Endothelial cell of umbilical vein (primary cell): ENCODE measurements around the gene NR3C1. TPM values are rescaled to one million over a fixed set of nuclear protein-coding genes. Genes with fewer than 3 reads are reported as not detected.

Experiments used
- BruUV-seq: library from RNA; stranded (reverse); fragments of 400-500 nt; replicated peaks from 2 replicates; lab custom pipeline; 2021; lab: Mats Ljungman, UMichigan
- CTCF ChIA-PET: fragments of 300-600, 350-600 bp; sonication (Branson Sonifier 250); formaldehyde crosslinking; loops from one replicate; lab custom pipeline; 2021; ENCODE audit warnings: antibody characterized with exemption, inconsistent platforms; lab: Charles Lee
- POLR2A ChIA-PET: fragments of 300-600, 350-600 bp; sonication (Branson Sonifier 250); formaldehyde crosslinking; loops from one replicate; lab custom pipeline; 2021; ENCODE audit warnings: antibody characterized with exemption, inconsistent platforms; lab: Charles Lee
- DNase-seq: peaks from one replicate; pipeline ENCODE4 v3.0.0-alpha.2; 2011; ENCODE audit warnings: low read depth, low spot score
- FAIRE-seq: peaks from 2 replicates; lab custom pipeline; 2011; peaks lifted over from hg19 to GRCh38; lab: Jason Lieb, UNC
- H2AFZ ChIP-seq: 2 replicates; pipeline ENCODE4 v1.6.0; 2012; ENCODE audit warnings: low read depth, low read length, control low read depth, inconsistent platforms
- H3K27ac ChIP-seq: 2 replicates; pipeline ENCODE4 v1.5.1; 2011; ENCODE audit warnings: low read depth, mild to moderate bottlenecking, control low read depth, low read length, moderate library complexity; ENCODE audit not compliant: insufficient read depth
- H3K27me3 ChIP-seq, 2 experiments: 2 replicates each; pipeline versions ENCODE4 v1.6.0 to v1.6.1; 2011; ENCODE audit warnings: low read length in 2 of 2, mixed read lengths in 1 of 2; ENCODE audit not compliant: control insufficient read depth in 2 of 2, insufficient read depth in 2 of 2
- H3K36me3 ChIP-seq, 2 experiments: 2 replicates in 1 of 2; 3 replicates in 1 of 2; pipeline ENCODE4 v1.5.1; 2011; ENCODE audit warnings: low read length in 2 of 2, mild to moderate bottlenecking in 1 of 2, moderate library complexity in 1 of 2; ENCODE audit not compliant: control insufficient read depth in 2 of 2, insufficient read depth in 2 of 2; ENCODE audit errors: extremely low read depth in 1 of 2
- H3K4me1 ChIP-seq: 3 replicates; pipeline ENCODE4 v1.5.1; 2011; ENCODE audit warnings: mild to moderate bottlenecking, low read length; ENCODE audit not compliant: control insufficient read depth, insufficient read depth; ENCODE audit errors: extremely low read depth
- H3K4me2 ChIP-seq: 2 replicates; pipeline ENCODE4 v1.6.1; 2011; ENCODE audit warnings: low read length, control low read depth, mixed read lengths; ENCODE audit not compliant: insufficient read depth
- H3K4me3 ChIP-seq, 3 experiments: fragments of 200-600 bp in 1 of 3; sonication (generic), shearing (Covaris generic) in 1 of 3; replicated peaks in 1 of 3; 2 replicates each; pipeline ENCODE4 v1.5.1; 2011 to 2016; ENCODE audit warnings: control low read depth in 3 of 3, low read length in 3 of 3, mild to moderate bottlenecking in 2 of 3, inconsistent platforms in 1 of 3, low read depth in 1 of 3, moderate library complexity in 1 of 3; ENCODE audit not compliant: insufficient read depth in 1 of 3
- H3K79me2 ChIP-seq: 2 replicates; pipeline ENCODE4 v1.6.0; 2012; ENCODE audit warnings: low read length, inconsistent platforms; ENCODE audit not compliant: control insufficient read depth, insufficient read depth
- H3K9ac ChIP-seq: replicated peaks from 2 replicates; pipeline ENCODE3; 2011; ENCODE audit warnings: low read length, control low read depth; ENCODE audit not compliant: insufficient read depth; ENCODE audit errors: extremely low read depth
- H3K9me1 ChIP-seq: replicated peaks from 3 replicates; pipeline ENCODE4 v1.6.0; 2011; ENCODE audit warnings: mild to moderate bottlenecking, low read length; ENCODE audit not compliant: control insufficient read depth, insufficient read depth; ENCODE audit errors: extremely low read depth
- H3K9me3 ChIP-seq: replicated peaks from 2 replicates; pipeline ENCODE4 v1.5.1; 2012; ENCODE audit warnings: low read length, inconsistent platforms; ENCODE audit not compliant: control insufficient read depth, insufficient read depth
- H4K20me1 ChIP-seq: replicated peaks from 2 replicates; pipeline ENCODE3; 2011; ENCODE audit warnings: mild to moderate bottlenecking, low read length; ENCODE audit not compliant: control insufficient read depth, insufficient read depth; ENCODE audit errors: extremely low read depth
- CTCF ChIP-seq, 2 donors: IDR thresholded peaks; 1 replicate in 1 of 2; 2 replicates in 1 of 2; pipeline ENCODE4 v1.5.1; 2011; ENCODE audit warnings: low read length in 2 of 2, mild to moderate bottlenecking in 2 of 2, moderate library complexity in 2 of 2, control low read depth in 1 of 2, inconsistent platforms in 1 of 2, low read depth in 1 of 2; ENCODE audit not compliant: insufficient read depth in 1 of 2; ENCODE audit errors: extremely low read depth in 1 of 2
- EZH2 ChIP-seq: IDR thresholded peaks from 2 replicates; pipeline ENCODE4 v1.6.1; 2012; ENCODE audit warnings: borderline replicate concordance, low read depth, mild to moderate bottlenecking, moderate library complexity, low read length, inconsistent platforms; ENCODE audit not compliant: severe bottlenecking
- FOS ChIP-seq: IDR thresholded peaks from 2 replicates; pipeline ENCODE4 v1.6.1; 2011; ENCODE audit warnings: mild to moderate bottlenecking, low read length, moderate library complexity, borderline replicate concordance; ENCODE audit not compliant: insufficient read depth
- GATA2 ChIP-seq: IDR thresholded peaks from 2 replicates; pipeline ENCODE4 v1.7.0; 2011; ENCODE audit warnings: low read depth, mild to moderate bottlenecking, moderate library complexity, mixed read lengths, low read length; ENCODE audit not compliant: insufficient read length, insufficient read depth
- JUN ChIP-seq: IDR thresholded peaks from 2 replicates; pipeline ENCODE4 v1.6.1; 2011; ENCODE audit warnings: borderline replicate concordance, low read depth; ENCODE audit not compliant: insufficient read length, insufficient read depth
- MAX ChIP-seq: IDR thresholded peaks from 2 replicates; pipeline ENCODE4 v1.6.1; 2011; ENCODE audit not compliant: insufficient read depth, insufficient read length
- MYC ChIP-seq: IDR thresholded peaks from one replicate; pipeline ENCODE4 v1.6.1; 2011; ENCODE audit warnings: mild to moderate bottlenecking, low read depth, low read length
- POLR2A ChIP-seq: IDR thresholded peaks from 2 replicates; pipeline ENCODE4 v1.6.1; 2012; ENCODE audit warnings: low read depth, mild to moderate bottlenecking, control low read depth, low read length
- POLR2AphosphoS5 ChIP-seq: IDR thresholded peaks from 2 replicates; pipeline ENCODE4 v1.6.1; 2012; ENCODE audit warnings: low read depth, mild to moderate bottlenecking, control low read depth, low read length, moderate library complexity; ENCODE audit not compliant: insufficient read depth
- dilution Hi-C: fragments of 300-500 bp; cut with MboI; formaldehyde crosslinking; loops from one replicate; pipeline ENCODE4 v1.15.0; 2019; ENCODE audit warnings: low sequenced_read_pairs; ENCODE audit not compliant: extremely low pct_ligation_motif_present
- intact Hi-C: fragments of 100-400 bp; cut with micrococcal nuclease; formaldehyde crosslinking; loops from one replicate; pipeline ENCODE4 v1.10.0; 2022
- polyA plus RNA-seq, 4 experiments: library from polyadenylated mRNA; depleted of rRNA in 3 of 4; stranded (reverse) in 3 of 4; unstranded in 1 of 4; fragments of >200 nt; gene quantifications; 2 replicates each; pipeline versions ENCODE4 v1.2.1 to v1.2.3, GENCODE V29; 2011 to 2012; ENCODE audit warnings: missing spikeins in 1 of 4
- total RNA-seq: library from RNA; stranded (reverse); gene quantifications from 2 replicates; pipeline ENCODE4 v1.2.3, GENCODE V29; 2021

Gene NR3C1
- total and polyA plus RNA-seq, 2 donors (not counting 3 experiments of a cell fraction or from before 2014, with no cell fraction given), result 4.1 to 17.0 TPM

- H3K27me3 ChIP-seq, result no peaks in the 10 kb centered on the region
- H3K4me2 ChIP-seq, result no peak overlapping the region
- intact Hi-C loops (no loop called here), dilution Hi-C loops (loop anchor here (25.0 kb wide), 1 partner anchor 172 kb away; no protein-coding TSS in a partner anchor)
- no peak overlapping the region for H3K4me3 ChIP-seq
- CTCF ChIA-PET, result no interaction called here
- peaks cover 56% of the 10 kb centered on the region for H3K79me2 ChIP-seq
- DNase-seq (no peak), FAIRE-seq (no peak)
- no peaks in the 10 kb centered on the region for H4K20me1 ChIP-seq
- no TSS peak for BruUV-seq
- H3K9ac ChIP-seq, result no peak overlapping the region
- no peak for TF ChIP-seq JUN
- no peak for TF ChIP-seq FOS
- TF ChIP-seq CTCF (IDR thresholded peaks at IDR 0.05; ENCODE audit: extremely low read depth in 1 of 2, insufficient read depth in 1 of 2, low read depth in 1 of 2, low read length in 2 of 2), result no peak
- TF ChIP-seq POLR2A, result no peak
- TF ChIP-seq GATA2, result no peak
- no peak for TF ChIP-seq EZH2
- TF ChIP-seq POLR2AphosphoS5, result no peak
- no peak for TF ChIP-seq MYC
- no peak for TF ChIP-seq MAX
- H2AFZ ChIP-seq, result no peak overlapping the region
- H3K9me1 ChIP-seq, result no peaks in the 10 kb centered on the region
- H3K36me3 ChIP-seq, result no peaks in the 10 kb centered on the region
- H3K27ac ChIP-seq, result no peak overlapping the region
- H3K9me3 ChIP-seq, result no peaks in the 10 kb centered on the region
- H3K4me1 ChIP-seq, result no peaks in the 10 kb centered on the region
- POLR2A ChIA-PET, result no interaction called here
Observed at GRCh38 chr5:143383988-143384387, 19.5 kb downstream of the NR3C1 start.
